Measurements from ENCODE around the gene SLC24A4. TPM values are rescaled to one million over a fixed set of nuclear protein-coding genes. Genes with fewer than 3 reads are reported as not detected.

Gene SLC24A4
- total RNA-seq, 1 donor from 2014 or later: 1.5 TPM

GRCh38 chr14:92277031-92277430, 45.9 kb upstream of the SLC24A4 start:
- DNase-seq (ENCODE audit: extremely low spot score in 2 of 2): no peak

GRCh38 chr14:92280554-92281262, 42.3 kb upstream of the SLC24A4 start:
- H3K36me3 ChIP-seq: no peaks in the 10 kb centered on the region
- H3K27me3 ChIP-seq: no peaks in the 10 kb centered on the region
- H3K27ac ChIP-seq: no peak overlapping the region
- intact Hi-C loops (cut with DNase I): no loop called here
- H3K9me3 ChIP-seq: no peaks in the 10 kb centered on the region
- no peak for TF ChIP-seq POLR2AphosphoS5 (IDR thresholded peaks at IDR 0.05; ENCODE audit: insufficient read depth in 1 of 2, low read depth in 1 of 2)
- TF ChIP-seq CTCF (IDR thresholded peaks at IDR 0.05): no peak
- no peaks in the 10 kb centered on the region for H3K4me1 ChIP-seq
- no peak overlapping the region for H3K4me3 ChIP-seq
- DNase-seq (ENCODE audit: extremely low spot score in 2 of 2): no peak

More at GRCh38 chr14:92277031-92277430, 45.9 kb upstream of the SLC24A4 start:
- Histone ChIP-seq H3K4me3 (no peak overlapping the region), H3K36me3 (no peaks in the 10 kb centered on the region), H3K27ac (no peak overlapping the region), H3K9me3 (no peaks in the 10 kb centered on the region), H3K27me3 (no peaks in the 10 kb centered on the region), H3K4me1 (no peaks in the 10 kb centered on the region)
- TF ChIP-seq POLR2AphosphoS5 (IDR thresholded peaks at IDR 0.05; ENCODE audit: insufficient read depth in 1 of 2, low read depth in 1 of 2) (no peak), CTCF (IDR thresholded peaks at IDR 0.05) (no peak), POLR2A (IDR thresholded peaks at IDR 0.05) (no peak)
- intact Hi-C loops (cut with DNase I): no loop called here

- no peak for TF ChIP-seq POLR2A (IDR thresholded peaks at IDR 0.05)
- no peak for TF ChIP-seq CTCF (IDR thresholded peaks at IDR 0.05)
- no peak for TF ChIP-seq POLR2AphosphoS5 (IDR thresholded peaks at IDR 0.05; ENCODE audit: insufficient read depth in 1 of 2, low read depth in 1 of 2)
- intact Hi-C loops (cut with DNase I): no loop called here
- no peaks in the 10 kb centered on the region for H3K36me3 ChIP-seq
- no peaks in the 10 kb centered on the region for H3K9me3 ChIP-seq
- H3K4me1 ChIP-seq: no peaks in the 10 kb centered on the region
- DNase-seq (ENCODE audit: extremely low spot score in 2 of 2): no peak
- no peaks in the 10 kb centered on the region for H3K27me3 ChIP-seq
- H3K4me3 ChIP-seq: no peak overlapping the region
- no peak overlapping the region for H3K27ac ChIP-seq
Measured at GRCh38 chr14:92282669-92283068, 40.3 kb upstream of the SLC24A4 start.

GRCh38 chr14:92285311-92285710, 37.7 kb upstream of the SLC24A4 start:
- no peak for DNase-seq (ENCODE audit: extremely low spot score in 2 of 2)
- TF ChIP-seq POLR2A (IDR thresholded peaks at IDR 0.05) (no peak), CTCF (IDR thresholded peaks at IDR 0.05) (no peak), POLR2AphosphoS5 (IDR thresholded peaks at IDR 0.05; ENCODE audit: insufficient read depth in 1 of 2, low read depth in 1 of 2) (no peak)
- H3K9me3 ChIP-seq: no peaks in the 10 kb centered on the region

GRCh38 chr14:92287987-92288386, 35.0 kb upstream of the SLC24A4 start:
- H3K27ac ChIP-seq: no peak overlapping the region
- TF ChIP-seq POLR2A (IDR thresholded peaks at IDR 0.05) (no peak), CTCF (IDR thresholded peaks at IDR 0.05) (no peak), POLR2AphosphoS5 (IDR thresholded peaks at IDR 0.05; ENCODE audit: insufficient read depth in 1 of 2, low read depth in 1 of 2) (no peak)
- no peaks in the 10 kb centered on the region for H3K27me3 ChIP-seq
- intact Hi-C loops (cut with DNase I): no loop called here
- H3K36me3 ChIP-seq: no peaks in the 10 kb centered on the region
- H3K4me3 ChIP-seq: no peak overlapping the region
- no peak for DNase-seq (ENCODE audit: extremely low spot score in 2 of 2)
- no peaks in the 10 kb centered on the region for H3K9me3 ChIP-seq
- no peaks in the 10 kb centered on the region for H3K4me1 ChIP-seq

More at GRCh38 chr14:92285311-92285710, 37.7 kb upstream of the SLC24A4 start:
- no peaks in the 10 kb centered on the region for H3K27me3 ChIP-seq
- no peak overlapping the region for H3K27ac ChIP-seq
- no peaks in the 10 kb centered on the region for H3K36me3 ChIP-seq
- H3K4me3 ChIP-seq: no peak overlapping the region
- no peaks in the 10 kb centered on the region for H3K4me1 ChIP-seq
- intact Hi-C loops (cut with DNase I): no loop called here

Data from vagina (tissue), 2 donors.